ENCODE data around the gene RTL10. TPM values are rescaled to one million over a fixed set of nuclear protein-coding genes. Genes with fewer than 3 reads are reported as not detected.
A peak's percentile ranks its signal among the peaks of the same experiment; 100 is the strongest.

Gene RTL10
- total and polyA plus RNA-seq, 2 of the 8 experiments (the other 6 are each of a cell fraction or from before 2014, with no cell fraction given), result 11.5 to 18.8 TPM

- H3K9me3 ChIP-seq (ENCODE audit: insufficient read depth in 2 of 2, low read depth in 1 of 2, low read length in 1 of 2), result no peaks in the 10 kb centered on the region; a peak in 1 of 4 replicates
- H4K8ac ChIP-seq (ENCODE audit: extremely low read depth, insufficient read depth, low read length), result peak overlapping the region; percentile 84; the same call in 1 of the 2 replicates
- no peak overlapping the region for H3K4me2 ChIP-seq (ENCODE audit: insufficient read depth in 1 of 2, low read depth in 2 of 2, low read length in 2 of 2)
- no peaks in the 10 kb centered on the region for H3K79me2 ChIP-seq (ENCODE audit: control insufficient read depth in 1 of 2, insufficient read depth in 2 of 2, low read length in 2 of 2)
- H3K23ac ChIP-seq (ENCODE audit: insufficient read length), result no peak overlapping the region
- H3K27ac ChIP-seq (ENCODE audit: low read depth, low read length), result no peak overlapping the region
- H2BK20ac ChIP-seq (ENCODE audit: low read length), result no peak overlapping the region
- H3K23me2 ChIP-seq (ENCODE audit: low read depth, low read length), result no peaks in the 10 kb centered on the region
- H4K5ac ChIP-seq (ENCODE audit: insufficient read length, low read depth, low read length), result no peak overlapping the region
- WGBS, 2 experiments (ENCODE audit: extremely low coverage in 1 of 2, insufficient coverage in 1 of 2, insufficient read length in 1 of 2, insufficient replicate concordance in 2 of 2, low coverage in 1 of 2, low lambda C conversion rate in 2 of 2, missing lambda C conversion rate in 1 of 2), result 95% methylated on average over 8 of the region's 8 CpGs; no CpG with 5 or more reads in 1 of the 2 experiments
- peaks cover 0 to 10% (median 1%) of the 10 kb centered on the region in 4 experiments; a peak in 4 of 7 replicates for H3K4me1 ChIP-seq (replicated peaks in 1 of 4; ENCODE audit: control insufficient read depth in 3 of 4, insufficient read depth in 4 of 4, low read length in 3 of 4)
- FAIRE-seq, result no peak
- H3K79me1 ChIP-seq (ENCODE audit: low read depth, low read length), result no peaks in the 10 kb centered on the region
- ChIA-PET POLR2A (ENCODE audit: partially characterized antibody) (interaction anchor here (0.6 to 0.8 kb wide), 3 partner anchors 8 to 133 kb away, joined by 3 to 5 read pairs (median 3); no protein-coding TSS in a partner anchor), CTCF (ENCODE audit: partially characterized antibody) (interaction anchor here (0.6 to 1.9 kb wide), 4 partner anchors 17 to 87 kb away, joined by 3 to 5 read pairs (median 4); no protein-coding TSS in a partner anchor)
- H3K9ac ChIP-seq (replicated peaks in 1 of 4; ENCODE audit: extremely low read depth in 1 of 4, low read depth in 3 of 4, low read length in 3 of 4), result no peak overlapping the region
- H2BK120ac ChIP-seq (replicated peaks; ENCODE audit: low read depth, low read length), result no peak overlapping the region
- H3K27me3 ChIP-seq (replicated peaks in 1 of 4; ENCODE audit: control insufficient read depth in 3 of 4, extremely low read depth in 1 of 4, insufficient read depth in 3 of 4, low read length in 3 of 4), result peaks cover 0 to 2% (median 0%) of the 10 kb centered on the region in 4 experiments; a peak in 1 of 7 replicates
- no peak overlapping the region for H3K56ac ChIP-seq (replicated peaks; ENCODE audit: insufficient read length, low read depth, low read length)
- no peaks in the 10 kb centered on the region for H3K36me3 ChIP-seq (ENCODE audit: control insufficient read depth in 2 of 4, insufficient read depth in 4 of 4, low read length in 3 of 4)
- peaks cover 3 to 10% of the 10 kb centered on the region in 2 experiments for H4K20me1 ChIP-seq (replicated peaks in 1 of 2; ENCODE audit: control insufficient read depth in 1 of 2, insufficient read depth in 2 of 2, low read length in 2 of 2)
- H3K4me3 ChIP-seq (ENCODE audit: extremely low read depth in 1 of 4, insufficient read depth in 2 of 4, low read depth in 3 of 4, low read length in 4 of 4), result no peak overlapping the region
- H4K91ac ChIP-seq (replicated peaks; ENCODE audit: insufficient read length, low read length), result no peak overlapping the region
- H2BK15ac ChIP-seq (ENCODE audit: low read length), result no peak overlapping the region
- DNase-seq (ENCODE audit: low read depth in 1 of 2, low spot score in 2 of 2), result peak in 1 of 2 experiments; percentile 42
- H2AK5ac ChIP-seq (ENCODE audit: low read depth, low read length), result no peak overlapping the region
- H2AFZ ChIP-seq (ENCODE audit: low read length), result no peak overlapping the region
- no peak overlapping the region for H3K14ac ChIP-seq (ENCODE audit: insufficient read length)
- no peak overlapping the region for H2BK12ac ChIP-seq (ENCODE audit: low read depth, low read length)
- H2BK5ac ChIP-seq (ENCODE audit: low read depth, low read length), result no peak overlapping the region
- no peak overlapping the region for H3K18ac ChIP-seq (ENCODE audit: extremely low read depth, low read length)
- peak overlapping the region; percentile 7 for H3K4ac ChIP-seq (replicated peaks; ENCODE audit: insufficient read length, low read depth, low read length)
- TF ChIP-seq SIRT6 (IDR thresholded peaks at IDR 0.05; ENCODE audit: low read length), result no peak
- TF ChIP-seq CHD1 (IDR thresholded peaks at IDR 0.05; ENCODE audit: low read depth, low read length), result no peak
- no peak for TF ChIP-seq GTF2F1 (IDR thresholded peaks at IDR 0.05; ENCODE audit: borderline replicate concordance, low read depth, low read length)
- TF ChIP-seq ASH2L (IDR thresholded peaks at IDR 0.05; ENCODE audit: low read length), result no peak
- TF ChIP-seq YY1 (IDR thresholded peaks at IDR 0.05; ENCODE audit: low read depth, low read length), result no peak
- no peak for TF ChIP-seq RXRA (IDR thresholded peaks at IDR 0.05; ENCODE audit: insufficient read depth, low read depth, low read length)
- no peak for TF ChIP-seq MAX (IDR thresholded peaks at IDR 0.05)
- no peak for TF ChIP-seq CBX8 (IDR thresholded peaks at IDR 0.05; ENCODE audit: borderline replicate concordance, low read depth, low read length)
- TF ChIP-seq PHF8 (conservative IDR thresholded peaks at IDR 0.05; ENCODE audit: low read depth, low read length), result no peak
- no peak for TF ChIP-seq EZH2 (IDR thresholded peaks at IDR 0.05; ENCODE audit: low read depth, low read length, severe bottlenecking)
- TF ChIP-seq TCF12 (IDR thresholded peaks at IDR 0.05; ENCODE audit: low read depth, low read length), result no peak
- TF ChIP-seq FOSL1 (IDR thresholded peaks at IDR 0.05; ENCODE audit: insufficient read depth, low read depth, low read length), result no peak
- no peak for TF ChIP-seq SP4 (IDR thresholded peaks at IDR 0.05; ENCODE audit: low read length)
- TF ChIP-seq E2F6 (IDR thresholded peaks at IDR 0.05), result no peak
These were observed 29.7 kb downstream of the RTL10 start for GRCh38 chr22:19824926-19825339.
